Measurements from ENCODE around the gene RNASET2. TPM values are rescaled to one million over a fixed set of nuclear protein-coding genes. Genes with fewer than 3 reads are reported as not detected.

RNASET2 gene
- total RNA-seq, 1 donor from 2014 or later = 22.0 TPM

DNA sequence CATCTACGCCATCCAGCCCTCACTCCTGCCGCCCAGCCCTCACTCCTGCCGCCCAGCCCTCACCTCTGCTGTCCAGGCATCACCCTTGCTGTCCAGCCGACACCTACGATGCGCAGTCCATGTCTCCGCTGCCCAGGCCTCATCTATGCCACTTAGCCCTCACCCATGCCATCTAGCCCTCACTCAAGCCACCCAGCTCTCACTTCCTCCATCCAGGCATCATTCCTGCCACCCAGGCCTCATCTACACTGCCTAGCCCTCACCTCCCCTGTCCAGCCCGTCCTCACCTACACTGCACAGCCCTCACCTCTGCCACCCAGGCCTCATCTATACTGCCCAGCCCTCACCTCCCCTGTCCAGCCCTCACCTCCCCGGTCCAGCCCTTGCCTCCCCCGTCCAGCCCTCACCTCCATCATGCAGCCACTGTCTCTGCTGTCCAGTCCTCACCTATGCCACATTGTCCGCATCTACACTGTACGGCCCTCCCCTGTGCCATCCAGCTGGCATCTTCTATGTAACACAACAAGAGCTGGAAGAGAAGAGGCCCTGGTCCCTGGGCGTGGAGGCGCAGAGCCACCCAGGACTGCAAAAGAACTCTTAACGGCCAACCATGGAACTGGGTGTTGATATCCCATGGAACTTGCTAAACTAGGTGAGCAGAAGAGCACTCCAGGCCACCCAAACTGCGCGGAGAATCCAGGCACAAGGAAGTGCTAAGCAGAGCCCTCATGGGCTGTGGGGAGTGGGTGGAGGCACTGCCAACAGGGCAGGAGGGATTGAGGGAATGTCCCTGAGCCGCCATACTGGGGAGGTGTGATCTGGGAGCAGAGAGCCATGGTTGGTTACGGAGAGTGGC, 31.0 kb downstream of the RNASET2 start:
- Mint-ChIP-seq H3K9me3 (ENCODE audit: unreplicated experiment) (no peaks in the 10 kb centered on the region), H3K4me3 (ENCODE audit: unreplicated experiment) (no peak overlapping the region), H3K4me1 (ENCODE audit: low read depth, unreplicated experiment) (no peaks in the 10 kb centered on the region), H3K27ac (ENCODE audit: unreplicated experiment) (peak overlapping the region; percentile 6), H3K36me3 (ENCODE audit: low read depth, unreplicated experiment) (peaks cover 3% of the 10 kb centered on the region), H3K27me3 (ENCODE audit: low read depth, unreplicated experiment) (no peaks in the 10 kb centered on the region)
- no peaks in the 10 kb centered on the region for H3K36me3 ChIP-seq (ENCODE audit: insufficient read depth, low read length)
- H2AFZ ChIP-seq (ENCODE audit: low read depth, low read length) = no peak overlapping the region
- no peak overlapping the region for H3K9ac ChIP-seq (ENCODE audit: low read length)
- H4K20me1 ChIP-seq (ENCODE audit: insufficient read depth, low read length) = no peaks in the 10 kb centered on the region
- H3K4me3 ChIP-seq (ENCODE audit: insufficient read depth, low read depth, low read length) = no peak overlapping the region
- no peak for FAIRE-seq
- H3K4me2 ChIP-seq (ENCODE audit: low read length) = no peak overlapping the region
- TF ChIP-seq, protein P1, sequence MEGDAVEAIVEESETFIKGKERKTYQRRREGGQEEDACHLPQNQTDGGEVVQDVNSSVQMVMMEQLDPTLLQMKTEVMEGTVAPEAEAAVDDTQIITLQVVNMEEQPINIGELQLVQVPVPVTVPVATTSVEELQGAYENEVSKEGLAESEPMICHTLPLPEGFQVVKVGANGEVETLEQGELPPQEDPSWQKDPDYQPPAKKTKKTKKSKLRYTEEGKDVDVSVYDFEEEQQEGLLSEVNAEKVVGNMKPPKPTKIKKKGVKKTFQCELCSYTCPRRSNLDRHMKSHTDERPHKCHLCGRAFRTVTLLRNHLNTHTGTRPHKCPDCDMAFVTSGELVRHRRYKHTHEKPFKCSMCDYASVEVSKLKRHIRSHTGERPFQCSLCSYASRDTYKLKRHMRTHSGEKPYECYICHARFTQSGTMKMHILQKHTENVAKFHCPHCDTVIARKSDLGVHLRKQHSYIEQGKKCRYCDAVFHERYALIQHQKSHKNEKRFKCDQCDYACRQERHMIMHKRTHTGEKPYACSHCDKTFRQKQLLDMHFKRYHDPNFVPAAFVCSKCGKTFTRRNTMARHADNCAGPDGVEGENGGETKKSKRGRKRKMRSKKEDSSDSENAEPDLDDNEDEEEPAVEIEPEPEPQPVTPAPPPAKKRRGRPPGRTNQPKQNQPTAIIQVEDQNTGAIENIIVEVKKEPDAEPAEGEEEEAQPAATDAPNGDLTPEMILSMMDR (IDR thresholded peaks at IDR 0.05; ENCODE audit: insufficient read depth, low read depth, low read length) = no peak
- no peak for TF ChIP-seq EZH2 (IDR thresholded peaks at IDR 0.05; ENCODE audit: insufficient read depth, low read length)
- H3K79me2 ChIP-seq (ENCODE audit: insufficient read depth, low read length) = no peaks in the 10 kb centered on the region
- no peaks in the 10 kb centered on the region for H3K9me3 ChIP-seq (ENCODE audit: insufficient read depth, low read depth, low read length)
- no peaks in the 10 kb centered on the region for H3K4me1 ChIP-seq (ENCODE audit: insufficient read depth, low read length)
- H3K27me3 ChIP-seq (ENCODE audit: insufficient read depth, low read length) = no peaks in the 10 kb centered on the region
- no peak for DNase-seq (ENCODE audit: low read depth)
- no peak overlapping the region for H3K27ac ChIP-seq (ENCODE audit: low read depth, low read length)

DNA sequence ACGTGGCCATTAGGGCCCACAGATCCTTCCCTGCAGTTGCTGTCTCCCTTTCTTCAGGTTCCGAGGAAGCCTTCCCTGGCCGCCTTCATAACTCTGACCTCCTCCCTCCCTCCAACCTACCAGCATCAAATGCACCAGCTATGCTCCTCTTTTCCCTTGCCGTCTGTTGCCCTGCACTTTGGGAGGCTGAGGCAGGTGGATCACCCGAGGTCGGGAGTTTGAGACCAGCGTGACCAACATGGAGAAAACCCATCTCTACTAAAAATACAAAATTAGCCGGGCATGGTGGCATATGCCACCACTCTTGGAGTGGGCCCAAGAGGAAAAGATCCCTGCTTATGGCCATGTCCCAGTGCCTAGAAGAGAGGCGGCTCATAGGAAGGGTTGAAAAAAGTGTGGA, 31.8 kb downstream of the RNASET2 start:
- H3K4me3 ChIP-seq (ENCODE audit: insufficient read depth, low read depth, low read length) = no peak overlapping the region
- H2AFZ ChIP-seq (ENCODE audit: low read depth, low read length) = no peak overlapping the region
- no peak overlapping the region for H3K27ac Mint-ChIP-seq (ENCODE audit: unreplicated experiment)
- peaks cover 3% of the 10 kb centered on the region for H3K36me3 Mint-ChIP-seq (ENCODE audit: low read depth, unreplicated experiment)
- H3K9ac ChIP-seq (ENCODE audit: low read length) = no peak overlapping the region
- no peak overlapping the region for H3K4me2 ChIP-seq (ENCODE audit: low read length)
- H3K27ac ChIP-seq (ENCODE audit: low read depth, low read length) = no peak overlapping the region
- H3K4me3 Mint-ChIP-seq (ENCODE audit: unreplicated experiment) = no peak overlapping the region
- H3K27me3 Mint-ChIP-seq (ENCODE audit: low read depth, unreplicated experiment) = no peaks in the 10 kb centered on the region
- TF ChIP-seq, protein P1 (IDR thresholded peaks at IDR 0.05; ENCODE audit: insufficient read depth, low read depth, low read length) = no peak
- no peak for TF ChIP-seq EZH2 (IDR thresholded peaks at IDR 0.05; ENCODE audit: insufficient read depth, low read length)
- no peaks in the 10 kb centered on the region for H3K4me1 Mint-ChIP-seq (ENCODE audit: low read depth, unreplicated experiment)
- DNase-seq (ENCODE audit: low read depth) = no peak
- no peaks in the 10 kb centered on the region for H3K36me3 ChIP-seq (ENCODE audit: insufficient read depth, low read length)
- H3K9me3 Mint-ChIP-seq (ENCODE audit: unreplicated experiment) = no peaks in the 10 kb centered on the region
- H3K27me3 ChIP-seq (ENCODE audit: insufficient read depth, low read length) = no peaks in the 10 kb centered on the region
- H3K4me1 ChIP-seq (ENCODE audit: insufficient read depth, low read length) = no peaks in the 10 kb centered on the region
- H3K9me3 ChIP-seq (ENCODE audit: insufficient read depth, low read depth, low read length) = no peaks in the 10 kb centered on the region
- no peaks in the 10 kb centered on the region for H4K20me1 ChIP-seq (ENCODE audit: insufficient read depth, low read length)
- H3K79me2 ChIP-seq (ENCODE audit: insufficient read depth, low read length) = no peaks in the 10 kb centered on the region
- FAIRE-seq = no peak

DNA sequence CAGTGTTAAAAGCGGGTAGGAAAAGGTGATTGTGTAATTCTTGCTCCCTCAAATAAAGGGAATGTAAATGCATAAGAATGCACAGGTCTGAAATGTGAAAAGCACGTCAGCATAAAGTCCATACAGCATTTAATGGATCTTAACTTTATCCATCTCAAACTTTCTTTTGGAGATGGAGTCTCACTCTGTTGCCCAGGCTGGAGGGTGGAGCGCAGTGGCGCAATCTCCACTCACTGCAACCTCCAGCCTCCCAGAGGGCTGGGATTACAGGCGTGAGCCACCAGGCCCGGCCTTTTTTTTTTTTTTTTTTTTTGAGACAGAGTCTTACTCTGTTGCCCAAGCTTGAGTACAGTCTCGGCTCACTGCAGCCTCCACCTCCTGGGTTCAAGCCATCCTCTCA, 33.4 kb downstream of the RNASET2 start:
- FAIRE-seq (no peak), DNase-seq (ENCODE audit: low read depth) (no peak)
- no peak overlapping the region for H3K9ac ChIP-seq (ENCODE audit: low read length)
- H2AFZ ChIP-seq (ENCODE audit: low read depth, low read length) = no peak overlapping the region
- H3K36me3 ChIP-seq (ENCODE audit: insufficient read depth, low read length) = no peaks in the 10 kb centered on the region
- no peaks in the 10 kb centered on the region for H3K27me3 Mint-ChIP-seq (ENCODE audit: low read depth, unreplicated experiment)
- H3K27me3 ChIP-seq (ENCODE audit: insufficient read depth, low read length) = no peaks in the 10 kb centered on the region
- no peaks in the 10 kb centered on the region for H3K4me1 ChIP-seq (ENCODE audit: insufficient read depth, low read length)
- H3K4me1 Mint-ChIP-seq (ENCODE audit: low read depth, unreplicated experiment) = no peaks in the 10 kb centered on the region
- H3K27ac ChIP-seq (ENCODE audit: low read depth, low read length) = no peak overlapping the region
- no peak for TF ChIP-seq EZH2 (IDR thresholded peaks at IDR 0.05; ENCODE audit: insufficient read depth, low read length)
- TF ChIP-seq, protein P1 (IDR thresholded peaks at IDR 0.05; ENCODE audit: insufficient read depth, low read depth, low read length) = no peak
- H3K36me3 Mint-ChIP-seq (ENCODE audit: low read depth, unreplicated experiment) = no peaks in the 10 kb centered on the region
- H3K79me2 ChIP-seq (ENCODE audit: insufficient read depth, low read length) = no peaks in the 10 kb centered on the region
- H3K4me3 Mint-ChIP-seq (ENCODE audit: unreplicated experiment) = no peak overlapping the region
- no peaks in the 10 kb centered on the region for H3K9me3 Mint-ChIP-seq (ENCODE audit: unreplicated experiment)
- H3K4me3 ChIP-seq (ENCODE audit: insufficient read depth, low read depth, low read length) = no peak overlapping the region
- no peaks in the 10 kb centered on the region for H3K9me3 ChIP-seq (ENCODE audit: insufficient read depth, low read depth, low read length)
- H3K4me2 ChIP-seq (ENCODE audit: low read length) = no peak overlapping the region
- H4K20me1 ChIP-seq (ENCODE audit: insufficient read depth, low read length) = no peaks in the 10 kb centered on the region
- H3K27ac Mint-ChIP-seq (ENCODE audit: unreplicated experiment) = no peak overlapping the region

All from astrocyte (in vitro differentiated cells and primary cell).